ENCODE measurements around the gene MKNK2.
A peak's percentile ranks its signal among the peaks of the same experiment; 100 is the strongest.
"Not testable (repeated sequence)": the region's sequence is repeated elsewhere in the genome, so short reads cannot be mapped to it uniquely, and the experiment has no call there.

MKNK2 gene

DNA sequence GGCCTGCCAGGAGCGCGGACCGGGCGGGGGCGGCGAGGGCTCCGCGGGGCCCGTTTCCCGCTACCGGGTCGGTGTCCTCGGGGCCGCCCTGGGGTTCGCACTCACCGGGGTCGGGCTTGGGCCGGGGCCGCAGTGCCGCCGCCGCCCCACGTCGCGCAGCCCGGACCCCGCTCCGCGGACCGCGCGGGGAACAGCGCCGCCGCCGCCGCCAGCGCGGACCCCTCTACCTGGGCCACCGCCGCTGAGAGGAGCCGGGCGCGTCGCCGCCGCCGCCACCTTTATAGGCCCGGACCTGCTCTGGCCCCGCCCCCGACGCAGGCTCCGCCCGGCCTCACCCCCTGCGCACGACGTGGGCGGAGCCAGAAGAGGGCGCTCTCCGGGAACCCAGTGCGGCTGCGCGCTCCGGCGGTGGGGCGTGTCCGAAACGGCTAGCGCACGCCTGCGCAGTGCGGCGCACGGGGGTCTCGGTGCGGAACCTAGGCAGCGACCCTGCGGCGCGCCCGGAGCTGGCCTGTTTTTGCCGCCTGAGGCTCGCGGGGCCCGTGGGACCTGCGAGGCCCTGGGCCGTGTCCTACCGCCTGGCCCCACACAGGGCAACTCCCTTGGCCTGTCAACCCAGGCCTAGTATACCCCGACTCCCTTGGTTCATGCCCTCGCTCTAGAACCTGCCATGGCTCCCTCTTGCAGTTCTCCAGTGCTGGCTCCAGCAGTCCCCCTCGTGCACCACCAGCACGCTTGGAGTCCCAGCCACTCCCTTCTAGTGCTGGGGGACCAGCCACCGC, at the start of gene MKNK2:
Gene MKNK2 (minus strand): TSS at position 254 of the 782 bp plus-strand sequence. CDS start 393 bp downstream, outside the sequence.
- peak; percentile 92 for DNase-seq

DNA sequence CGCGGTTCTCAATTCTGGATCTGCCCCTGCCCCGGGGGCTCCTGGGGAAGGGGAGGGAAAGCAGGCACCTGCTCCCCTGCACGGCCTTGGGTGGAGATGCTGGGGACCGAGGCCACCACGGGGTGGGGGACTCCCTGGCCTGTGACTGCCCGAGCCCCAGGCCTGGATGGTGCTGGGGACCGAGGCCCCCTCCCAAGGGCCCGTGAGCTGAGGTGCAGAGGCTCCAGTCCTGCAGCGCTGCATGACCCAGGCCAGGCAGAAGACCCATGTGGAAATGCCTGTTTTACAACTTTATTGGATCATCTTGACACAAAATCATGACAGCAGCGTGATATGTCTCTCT, 49.6 kb upstream of the MKNK2 start:
- no peak for DNase-seq

DNA sequence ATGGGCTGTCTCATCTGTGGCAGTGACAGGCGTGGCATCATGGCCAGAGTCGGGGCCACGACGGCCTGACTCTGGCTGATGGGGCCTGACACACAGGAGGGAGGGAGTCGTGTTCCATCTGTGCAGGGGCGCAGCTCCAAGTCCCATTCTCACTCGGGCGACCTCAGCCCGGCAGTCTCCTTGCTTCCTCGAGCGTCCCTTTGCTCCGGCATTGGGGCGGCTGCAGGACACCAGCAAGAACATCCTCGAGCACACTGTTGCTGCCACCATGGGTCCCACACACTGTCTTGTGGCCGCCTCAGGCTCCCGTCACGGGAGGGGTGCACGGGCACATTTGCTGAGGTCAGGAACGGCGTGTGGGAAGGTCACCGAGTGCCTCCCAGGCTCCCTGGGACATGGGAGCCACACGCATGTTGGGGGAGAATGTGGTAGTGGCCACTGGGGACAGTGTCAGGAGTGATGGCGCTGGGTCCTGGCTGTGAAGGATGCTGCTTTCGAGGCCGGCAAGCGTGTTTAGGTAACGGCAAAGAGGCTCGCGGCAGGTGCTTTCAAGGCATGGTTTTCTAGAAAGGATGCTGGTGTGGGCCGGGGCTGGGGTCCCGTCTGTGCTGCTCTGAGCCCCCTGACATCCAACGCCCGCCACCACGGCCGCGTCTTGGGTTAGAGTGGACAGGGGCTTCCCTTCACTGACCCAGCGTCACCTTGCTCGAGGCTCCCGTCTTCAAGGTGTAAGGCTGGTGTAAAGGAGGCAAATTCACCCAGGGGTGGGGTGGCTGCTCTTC, 49.1 kb upstream of the MKNK2 start:
- DNase-seq: no peak

DNA sequence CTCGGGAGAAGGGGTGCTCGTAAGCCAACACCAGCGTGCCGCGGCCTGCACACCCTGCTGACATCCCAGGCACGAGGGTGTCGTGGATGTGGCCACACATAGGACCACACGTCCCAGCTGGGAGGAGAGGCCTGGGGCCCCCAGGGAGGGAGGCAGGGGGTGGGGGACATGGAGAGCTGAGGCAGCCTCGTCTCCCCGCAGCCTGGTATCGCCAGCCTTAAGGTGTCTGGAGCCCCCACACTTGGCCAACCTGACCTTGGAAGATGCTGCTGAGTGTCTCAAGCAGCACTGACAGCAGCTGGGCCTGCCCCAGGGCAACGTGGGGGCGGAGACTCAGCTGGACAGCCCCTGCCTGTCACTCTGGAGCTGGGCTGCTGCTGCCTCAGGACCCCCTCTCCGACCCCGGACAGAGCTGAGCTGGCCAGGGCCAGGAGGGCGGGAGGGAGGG, 48.0 kb upstream of the MKNK2 start:
- DNase-seq: no peak

DNA sequence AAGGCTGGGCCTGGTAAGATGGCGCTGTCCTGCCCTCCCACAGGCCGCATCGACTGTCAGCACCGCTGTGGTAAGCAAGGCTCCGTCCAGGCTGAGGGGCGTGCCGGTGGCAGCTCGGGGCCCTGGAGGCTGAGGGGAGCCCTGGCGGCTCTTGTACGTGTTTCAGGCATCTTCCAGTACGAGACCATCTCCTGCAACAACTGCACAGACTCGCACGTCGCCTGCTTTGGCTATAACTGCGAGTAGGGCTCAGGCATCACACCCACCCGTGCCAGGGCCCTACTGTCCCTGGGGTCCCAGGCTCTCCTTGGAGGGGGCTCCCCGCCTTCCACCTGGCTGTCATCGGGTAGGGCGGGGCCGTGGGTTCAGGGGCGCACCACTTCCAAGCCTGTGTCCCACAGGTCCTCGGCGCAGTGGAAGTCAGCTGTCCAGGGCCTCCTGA, 46.9 kb upstream of the MKNK2 start:
- no peak for DNase-seq

- DNase-seq: peak; percentile 79
Observed at GRCh38 chr19:2097203-2097885, 46.3 kb upstream of the MKNK2 start.

GRCh38 chr19:2096480-2097202, 45.6 kb upstream of the MKNK2 start, which contains the start of gene IZUMO4:
IZUMO4 (plus strand) TSS chr19:2096915; CDS start chr19:2096946, 31 bp downstream.
- peak; percentile 99 for DNase-seq

DNA sequence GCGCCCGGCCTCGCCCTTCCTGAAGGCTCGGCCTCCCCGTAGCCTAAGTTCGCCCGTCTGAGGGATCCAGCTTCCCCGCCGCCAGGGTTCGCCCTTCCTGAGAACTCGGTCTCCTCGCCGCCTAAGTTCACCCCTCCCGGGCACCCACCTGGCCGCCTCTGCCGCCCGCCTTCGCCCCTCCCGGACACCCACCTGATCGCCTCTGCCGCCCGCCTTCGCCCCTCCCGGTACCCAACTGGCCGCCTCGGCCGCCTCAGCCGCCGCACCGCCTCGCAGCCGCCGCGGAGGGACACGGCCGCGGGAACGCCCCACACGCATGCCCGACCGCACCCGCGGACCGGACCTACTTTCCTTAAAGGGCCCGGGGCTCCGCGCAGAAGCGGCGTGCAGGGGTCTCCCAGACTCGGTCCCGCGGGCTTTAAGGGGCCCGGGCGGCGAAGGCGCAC, 45.0 kb upstream of the MKNK2 start, which contains the start of gene MOB3A:
Gene MOB3A (minus strand): TSS at position 293 of the 446 bp plus-strand sequence. CDS start 17,766 bp downstream, outside the sequence.
- DNase-seq: peak; percentile 90

DNA sequence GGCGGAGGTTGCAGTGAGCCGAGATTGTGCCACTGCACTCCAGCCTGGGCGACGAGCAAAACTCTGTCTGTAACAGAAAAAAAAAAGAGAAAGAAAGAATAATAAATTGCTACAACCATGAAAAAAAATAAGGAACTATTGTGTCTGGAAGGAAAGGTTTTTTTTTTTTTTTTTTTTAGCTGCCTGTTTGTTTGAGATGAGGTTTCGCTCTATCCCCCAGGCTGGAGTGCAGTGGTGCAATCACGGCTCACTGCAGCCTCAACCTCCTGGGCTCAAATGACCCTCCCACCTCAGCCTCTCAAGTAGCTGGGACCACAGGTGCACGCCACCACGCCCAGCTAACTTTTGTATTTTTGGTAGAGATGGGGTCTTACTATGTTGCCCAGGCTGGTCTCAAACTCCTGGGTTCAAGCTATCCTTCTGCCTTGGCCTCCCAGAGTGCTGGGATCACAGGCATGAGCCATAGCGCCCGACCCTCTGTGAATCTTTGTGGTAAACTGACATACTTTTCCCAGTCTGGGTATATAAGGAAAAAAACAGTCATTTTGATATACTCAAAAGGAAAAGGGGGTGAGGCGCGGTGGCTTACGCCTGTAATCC, 41.0 kb upstream of the MKNK2 start:
- not testable (repeated sequence) for DNase-seq

DNA sequence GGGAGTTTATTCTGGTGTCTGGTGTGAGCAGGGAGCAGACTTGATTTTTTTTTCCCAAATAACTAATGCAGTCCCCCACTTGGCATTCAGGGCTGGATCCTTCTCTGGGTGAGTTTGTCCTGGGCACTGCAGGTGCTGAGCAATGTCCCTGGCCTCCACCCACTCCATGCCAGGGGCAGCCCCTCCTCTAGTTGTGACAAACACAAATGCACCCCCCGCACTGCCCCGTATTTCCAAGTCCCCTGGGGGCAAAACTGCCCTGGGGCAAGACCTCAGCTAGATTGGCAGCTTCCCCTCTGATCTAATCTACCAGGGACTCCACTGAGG, 38.6 kb upstream of the MKNK2 start:
- DNase-seq: no peak

DNA sequence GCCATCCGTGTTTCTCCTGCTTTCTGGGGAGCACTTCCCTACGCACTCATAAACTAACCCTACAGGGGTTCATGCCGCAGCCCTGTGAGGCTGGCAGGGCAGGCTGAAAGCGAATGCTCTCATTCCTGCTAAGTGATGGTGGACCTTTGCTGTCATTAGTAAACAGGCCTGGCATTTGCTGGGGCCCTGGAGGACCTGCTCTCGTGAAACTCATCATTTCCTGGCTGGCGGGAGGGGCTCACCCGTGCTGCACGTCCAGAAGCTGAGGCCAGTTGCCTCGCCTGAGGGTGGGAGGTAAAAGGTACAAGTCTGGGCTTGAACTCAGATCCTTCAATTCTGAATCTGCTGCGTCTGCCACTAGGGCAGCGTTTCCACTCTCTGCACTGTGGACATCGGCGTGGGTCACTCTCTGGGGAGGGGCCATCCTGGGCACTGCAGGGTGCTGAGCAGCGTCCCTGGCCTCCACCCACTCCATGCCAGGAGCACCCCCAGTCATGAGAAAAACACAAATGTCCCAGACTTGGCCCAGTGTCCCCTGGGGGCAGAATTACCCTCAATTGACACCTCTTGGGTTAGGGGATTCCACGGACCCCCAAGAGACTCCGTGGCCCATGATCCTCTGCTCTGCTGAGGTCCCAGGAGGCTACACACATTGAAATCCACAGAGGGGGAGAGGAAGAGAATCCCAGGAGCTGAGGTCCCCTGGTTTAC, 38.1 kb upstream of the MKNK2 start:
- no peak for DNase-seq

DNA sequence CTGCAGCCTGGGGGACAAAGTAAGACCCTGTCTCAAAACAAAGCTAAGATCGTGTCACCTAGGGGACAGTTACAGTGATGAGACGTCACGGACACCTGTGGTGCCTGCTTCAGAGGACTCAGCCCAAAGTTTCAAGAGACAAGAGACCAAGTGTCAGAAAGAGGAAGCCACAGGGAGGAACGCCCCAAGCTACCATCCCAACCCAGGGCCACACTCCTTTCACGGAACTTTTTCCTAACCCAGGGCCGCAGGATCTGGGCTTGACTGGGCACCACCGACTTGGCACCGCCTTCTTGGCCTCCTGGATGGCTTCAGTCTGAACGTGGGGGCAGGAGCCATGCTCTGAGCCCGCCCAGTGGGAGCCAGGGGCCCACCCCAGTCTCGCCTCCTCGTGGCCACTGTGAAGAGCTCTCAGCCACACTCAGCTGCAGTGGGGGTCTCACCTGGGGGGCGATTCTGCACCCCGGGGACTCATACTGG, 36.6 kb upstream of the MKNK2 start:
- DNase-seq: peak; percentile 52

- not testable (repeated sequence) for DNase-seq
Observed at GRCh38 chr19:2086695-2087620, 35.9 kb upstream of the MKNK2 start.

DNA sequence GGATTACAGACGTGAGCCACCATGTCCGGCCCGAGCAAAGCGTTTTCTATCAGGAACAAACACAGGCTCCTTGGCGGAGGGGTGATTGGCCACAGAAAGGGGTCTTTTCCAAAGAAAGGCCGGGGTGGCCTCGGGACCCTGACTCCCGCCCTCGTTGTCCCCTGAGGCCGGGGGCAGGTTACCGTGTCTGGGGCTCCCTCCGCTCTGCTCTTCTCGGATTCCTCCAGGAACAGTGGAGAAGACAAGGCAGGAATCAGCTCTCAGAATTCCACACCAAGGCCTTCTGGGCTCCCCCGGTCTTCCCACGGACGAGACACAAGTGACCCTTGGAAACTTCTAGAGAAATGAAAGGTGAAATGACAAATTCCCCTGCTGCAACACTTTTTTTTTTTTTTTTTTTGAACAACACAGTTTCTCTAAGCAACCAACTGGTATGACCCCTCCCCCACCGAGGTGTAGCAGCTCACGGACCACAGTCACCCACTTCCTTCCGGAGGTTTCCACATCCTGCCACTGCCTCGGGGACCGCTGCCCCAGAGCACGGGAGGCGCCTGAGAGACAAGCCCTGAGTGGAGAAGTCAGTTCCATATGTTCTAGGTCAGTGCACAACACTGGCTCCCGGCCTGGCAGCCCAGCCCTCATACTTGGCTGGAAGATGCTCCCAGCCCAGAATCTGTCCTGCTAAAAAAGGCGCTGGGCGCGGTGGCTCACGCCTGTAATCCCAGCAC, 34.1 kb upstream of the MKNK2 start:
- DNase-seq: peak; percentile 96

DNA sequence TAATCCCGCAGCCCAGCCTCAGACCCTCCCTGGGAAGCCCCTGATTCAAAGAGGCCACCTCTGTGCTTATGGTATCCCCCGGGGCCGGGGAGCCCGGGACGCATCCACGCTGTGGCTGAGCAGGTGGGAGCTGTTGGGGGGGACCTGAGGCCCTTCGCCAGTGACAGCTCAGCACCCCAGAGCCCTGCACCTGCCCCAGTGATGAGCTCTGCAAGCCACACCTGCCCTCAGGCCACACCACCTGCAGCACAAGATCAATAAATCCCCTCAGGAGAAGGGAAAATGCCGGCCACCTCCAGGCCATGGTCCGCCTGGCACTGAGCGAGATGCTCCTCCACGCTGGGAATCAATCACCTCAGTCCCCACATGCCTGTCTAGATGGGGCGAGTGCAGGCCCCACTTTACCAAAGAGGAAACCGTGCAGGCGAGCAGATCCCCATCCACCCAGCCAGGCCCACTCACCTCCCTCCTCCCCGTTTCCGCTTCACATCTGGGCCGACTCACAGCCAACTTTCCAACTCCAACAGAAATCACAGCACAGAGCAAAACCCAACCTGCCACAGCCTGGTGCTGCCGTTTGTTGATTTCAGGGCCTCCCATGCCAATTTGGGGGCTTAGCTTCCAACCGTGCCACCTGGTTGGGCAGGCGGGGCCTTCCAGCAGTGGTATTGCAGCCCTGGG, 32.3 kb upstream of the MKNK2 start:
- DNase-seq: peak; percentile 77

- DNase-seq: peak; percentile 78
Observed at GRCh38 chr19:2081873-2082810, 31.1 kb upstream of the MKNK2 start.

DNA sequence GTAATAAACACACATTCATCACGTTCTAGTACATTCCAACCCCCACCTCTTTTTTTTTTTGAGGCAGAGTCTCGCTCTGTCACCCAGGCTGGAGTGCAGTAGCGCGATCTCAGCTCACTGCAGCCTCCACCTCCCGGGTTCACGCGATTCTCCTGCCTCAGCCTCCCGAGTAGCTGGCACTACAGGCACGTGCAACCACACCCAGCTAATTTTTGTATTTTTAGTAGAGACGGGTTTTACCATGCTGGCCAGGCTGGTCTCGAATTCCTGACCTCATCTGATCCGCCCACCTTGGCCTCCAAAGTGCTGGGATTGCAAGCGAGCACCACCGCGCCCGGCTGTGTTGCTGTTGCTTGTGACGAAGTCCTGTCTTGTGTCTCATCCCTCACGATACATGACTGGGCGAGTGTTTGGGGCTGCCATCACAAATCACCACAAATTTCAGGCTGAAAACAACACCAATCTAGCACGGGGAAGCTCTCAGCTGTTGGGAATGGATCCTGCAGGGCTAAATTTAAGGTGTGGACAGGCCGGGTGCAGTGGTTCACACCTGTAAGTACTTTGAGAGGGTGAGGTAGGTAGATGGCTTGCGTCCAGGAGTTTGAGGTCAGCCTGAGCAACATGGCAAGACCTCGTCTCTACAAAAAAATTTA, 29.4 kb upstream of the MKNK2 start:
- no peak for DNase-seq
